H1 (cell line): ENCODE measurements around the gene OSM. TPM values are rescaled to one million over a fixed set of nuclear protein-coding genes. Genes with fewer than 3 reads are reported as not detected.

Experiments
- BACH1 ChIP-seq: IDR thresholded peaks from 2 replicates; pipeline ENCODE4 v1.6.1; 2012; ENCODE audit warnings: low read length, improper control_type of control experiment
- BCL11A ChIP-seq, 2 experiments: IDR thresholded peaks; one replicate each; pipeline ENCODE4 v1.6.1; 2011; ENCODE audit warnings: low read depth in 2 of 2, low read length in 2 of 2, mild to moderate bottlenecking in 2 of 2
- BRCA1 ChIP-seq: IDR thresholded peaks from 2 replicates; pipeline ENCODE4 v1.6.1; 2012; ENCODE audit warnings: low read depth, low read length, improper control_type of control experiment
- CHD1 ChIP-seq: IDR thresholded peaks from 2 replicates; pipeline ENCODE4 v1.6.1; 2012; ENCODE audit warnings: low read depth, low read length, improper control_type of control experiment
- CHD7 ChIP-seq: fragments of 300-600 bp; sonication (generic); IDR thresholded peaks from 2 replicates; pipeline ENCODE4 v1.7.1; 2012; ENCODE audit warnings: low read length, moderate library complexity, mild to moderate bottlenecking, inconsistent platforms; ENCODE audit not compliant: insufficient replicate concordance
- E2F6 ChIP-seq: IDR thresholded peaks from 2 replicates; pipeline ENCODE4 v1.6.1; 2012; ENCODE audit warnings: inconsistent platforms
- HDAC6 ChIP-seq: IDR thresholded peaks from one replicate; pipeline ENCODE4 v1.7.1; 2012; ENCODE audit warnings: low read depth, mild to moderate bottlenecking, inconsistent platforms, low read length, moderate library complexity
- KDM4A ChIP-seq: IDR thresholded peaks from one replicate; pipeline ENCODE4 v1.7.1; 2012; ENCODE audit warnings: low read depth, mild to moderate bottlenecking, moderate library complexity, low read length, inconsistent platforms; ENCODE audit not compliant: severe bottlenecking
- RNF2 ChIP-seq: fragments of 200-900, 300-1000 bp; sonication (generic); IDR thresholded peaks from 2 replicates; pipeline ENCODE4 v1.7.1; 2016; ENCODE audit warnings: borderline replicate concordance, low read depth, mild to moderate bottlenecking, antibody characterized with exemption, low read length; ENCODE audit not compliant: poor library complexity, severe bottlenecking; ENCODE audit errors: missing control alignments
- SIX5 ChIP-seq: IDR thresholded peaks from 2 replicates; pipeline ENCODE4 v1.6.1; 2011; ENCODE audit warnings: mild to moderate bottlenecking, low read depth, low read length
- SP1 ChIP-seq: IDR thresholded peaks from 2 replicates; pipeline ENCODE4 v1.6.1; 2011; ENCODE audit warnings: low read depth, low read length
- TAF7 ChIP-seq: optimal IDR thresholded peaks from 2 replicates; pipeline ENCODE3; 2011; ENCODE audit warnings: low read depth, mild to moderate bottlenecking, inconsistent platforms, low read length, moderate library complexity, borderline replicate concordance
- polyA plus RNA-seq, 7 experiments: library from polyadenylated mRNA; depleted of rRNA in 3 of 7; stranded (reverse) in 5 of 7; unstranded in 2 of 7; fragments of >200 nt in 5 of 7; fragments of 200-250 nt in 2 of 7; gene quantifications; 1 replicate in 5 of 7; 2 replicates in 1 of 7; 4 replicates in 1 of 7; pipeline versions ENCODE4 v1.2.1 to v1.2.3, GENCODE V29; 2011 to 2013; ENCODE audit warnings: missing spikeins in 2 of 7, mixed read lengths in 2 of 7
- total RNA-seq: library from RNA; stranded (reverse); fragmentation: NEBNext Ultra II Directional; extraction: Animal tissue kit (Norgen Biotek cat#: 25700); gene quantifications from 2 replicates; pipeline ENCODE4 v1.2.1, GENCODE V29; 2021

Gene OSM
- total and polyA plus RNA-seq, 2 of the 8 experiments (the other 6 are each of a cell fraction or from before 2014, with no cell fraction given): not detected

- TF ChIP-seq CHD7: no peak
- TF ChIP-seq CHD1: no peak
- TF ChIP-seq SP1: no peak
- TF ChIP-seq BACH1: no peak
- no peak for TF ChIP-seq BRCA1
- no peak for TF ChIP-seq SIX5
- TF ChIP-seq HDAC6: no peak
- no peak for TF ChIP-seq E2F6
- TF ChIP-seq KDM4A: no peak
- no peak for TF ChIP-seq TAF7
- no peak for TF ChIP-seq BCL11A (IDR thresholded peaks at IDR 0.05; ENCODE audit: low read depth in 2 of 2, low read length in 2 of 2)
- no peak for TF ChIP-seq RNF2
These were observed 18.7 kb downstream of the OSM start (continued) for GRCh38 chr22:30247974-30248373.
